ENCODE measurements around the gene FXN.
"Not testable (repeated sequence)": the region's sequence is repeated elsewhere in the genome, so short reads cannot be mapped to it uniquely, and the experiment has no call there.

The FXN gene

DNA sequence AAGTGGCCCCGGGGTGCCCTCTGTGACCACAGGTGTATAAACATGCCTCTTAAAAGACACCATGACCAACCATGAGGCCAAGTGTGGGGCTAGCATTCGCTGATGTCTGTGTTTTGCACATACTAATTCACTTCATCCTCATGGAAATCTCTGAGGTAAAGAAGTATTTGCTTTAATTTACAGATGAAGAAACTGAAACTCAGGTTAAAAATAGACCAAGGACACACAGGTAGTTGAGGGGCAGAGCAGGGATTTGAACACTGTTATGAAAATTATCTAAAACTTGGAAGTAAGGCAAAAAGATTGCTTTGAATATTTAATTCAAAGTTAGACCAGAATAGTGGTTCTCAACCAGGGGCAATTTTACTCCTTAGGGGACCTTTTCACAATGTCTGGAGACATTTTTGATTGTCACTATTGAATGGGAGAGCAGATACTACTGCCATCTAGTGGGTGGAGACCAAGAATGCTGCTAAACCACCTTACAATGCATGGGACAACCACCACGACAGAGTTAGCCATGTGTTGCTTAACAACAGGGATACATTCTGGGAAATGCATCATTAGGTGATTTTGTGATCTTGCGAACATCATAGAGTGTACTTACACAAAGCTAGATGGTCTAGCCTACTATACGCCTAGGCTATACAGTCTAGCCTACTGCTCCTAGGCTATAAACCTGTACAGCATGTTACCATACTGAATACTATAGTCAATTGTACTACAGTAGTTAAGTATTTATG, 8.0 kb upstream of the FXN start:
- peak; percentile 49 for DNase-seq

DNA sequence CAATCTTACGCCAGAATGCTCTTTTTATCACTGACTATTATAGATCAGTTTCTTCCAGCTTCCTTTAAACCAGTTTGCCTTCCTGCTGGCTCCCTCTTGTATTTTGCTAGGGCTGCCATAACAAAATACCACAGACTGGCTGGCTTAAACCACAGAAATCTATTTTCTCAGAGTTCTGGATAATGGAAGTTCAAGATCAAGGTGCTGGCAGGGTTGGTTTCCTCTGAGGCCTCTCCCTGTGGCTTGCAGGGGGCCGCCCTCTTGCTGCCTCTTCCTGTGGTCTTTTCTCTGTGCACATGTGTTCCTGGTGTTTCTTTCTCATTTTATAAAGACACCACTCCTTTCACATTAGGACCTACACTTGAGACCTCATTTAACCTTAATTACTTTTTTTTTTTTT, 6.8 kb upstream of the FXN start:
- peak; percentile 49 for DNase-seq

DNA sequence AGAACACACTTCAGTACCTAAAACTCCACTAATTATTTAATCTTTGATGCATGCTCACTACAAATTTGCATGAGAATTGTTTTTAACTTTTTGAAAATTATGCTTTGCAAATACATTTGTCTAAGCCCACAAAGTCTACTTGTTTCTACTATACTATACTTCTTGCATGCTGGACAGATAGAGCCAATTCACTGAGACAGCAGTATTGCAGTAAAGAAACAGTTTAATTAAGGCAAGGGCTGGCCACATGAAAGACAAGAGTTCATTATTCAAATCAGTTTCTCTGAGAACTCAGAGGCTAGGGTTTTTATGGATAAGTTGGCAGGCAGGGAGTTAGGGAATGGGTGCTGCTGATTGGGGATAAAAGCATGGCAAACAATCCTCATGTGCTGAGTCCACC, 6.0 kb upstream of the FXN start:
- no peak for DNase-seq

DNA sequence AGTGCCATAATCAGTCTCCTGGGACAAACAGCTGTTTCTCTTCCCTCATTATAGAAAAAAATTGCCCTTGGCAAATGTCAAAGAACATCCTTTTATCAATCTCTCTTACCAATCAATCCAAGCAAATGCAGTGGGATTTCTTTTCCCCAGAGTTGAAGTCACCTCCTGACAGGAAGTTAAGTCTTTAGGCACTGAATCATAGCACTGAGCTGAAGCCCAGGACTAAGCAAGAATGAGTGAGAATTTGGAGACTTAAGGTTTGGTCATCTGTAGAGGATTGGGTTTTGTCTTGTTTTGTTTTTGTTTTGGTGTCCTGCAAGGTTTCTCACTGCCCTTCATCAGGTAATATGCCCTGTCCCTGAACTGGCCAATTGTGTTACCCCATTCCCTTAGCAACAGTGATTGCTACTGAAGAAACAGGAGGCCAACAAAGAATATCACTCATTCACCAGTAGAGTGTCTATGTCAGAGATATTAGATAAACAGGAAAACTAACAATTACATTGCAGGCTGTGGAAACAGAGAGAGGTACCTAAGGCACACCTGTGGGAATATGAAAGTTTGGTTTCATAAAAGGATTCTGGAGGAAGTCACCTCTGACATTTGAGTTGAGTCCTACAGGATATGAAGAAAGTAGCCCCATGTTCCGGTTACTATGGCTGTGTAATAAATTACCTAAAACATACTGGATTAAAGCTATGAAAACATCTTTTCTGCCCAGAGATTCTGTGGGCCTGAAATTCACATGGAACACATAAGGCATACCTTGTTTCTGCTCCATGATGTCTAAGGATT, 4.5 kb upstream of the FXN start:
- no peak for DNase-seq

DNA sequence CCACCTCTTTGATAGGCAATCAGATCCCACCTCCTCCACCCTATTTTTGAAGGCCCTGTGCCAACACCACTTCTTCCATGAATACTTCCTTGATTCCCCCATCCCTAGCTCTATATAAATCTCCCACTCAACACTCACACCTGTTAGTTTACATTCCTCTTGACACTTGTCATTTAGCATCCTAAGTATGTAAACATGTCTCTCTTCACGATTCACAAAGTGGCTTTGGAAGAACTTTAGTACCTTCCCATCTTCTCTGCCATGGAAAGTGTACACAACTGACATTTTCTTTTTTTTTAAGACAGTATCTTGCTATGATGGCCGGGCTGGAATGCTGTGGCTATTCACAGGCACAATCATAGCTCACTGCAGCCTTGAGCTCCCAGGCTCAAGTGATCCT, 1.5 kb upstream of the FXN start:
- no peak for DNase-seq

DNA sequence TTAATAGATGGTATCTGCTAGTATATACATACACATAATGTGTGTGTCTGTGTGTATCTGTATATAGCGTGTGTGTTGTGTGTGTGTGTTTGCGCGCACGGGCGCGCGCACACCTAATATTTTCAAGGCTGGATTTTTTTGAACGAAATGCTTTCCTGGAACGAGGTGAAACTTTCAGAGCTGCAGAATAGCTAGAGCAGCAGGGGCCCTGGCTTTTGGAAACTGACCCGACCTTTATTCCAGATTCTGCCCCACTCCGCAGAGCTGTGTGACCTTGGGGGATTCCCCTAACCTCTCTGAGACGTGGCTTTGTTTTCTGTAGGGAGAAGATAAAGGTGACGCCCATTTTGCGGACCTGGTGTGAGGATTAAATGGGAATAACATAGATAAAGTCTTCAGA, 757 bp downstream of the FXN start:
- peak; percentile 50 for DNase-seq

DNA sequence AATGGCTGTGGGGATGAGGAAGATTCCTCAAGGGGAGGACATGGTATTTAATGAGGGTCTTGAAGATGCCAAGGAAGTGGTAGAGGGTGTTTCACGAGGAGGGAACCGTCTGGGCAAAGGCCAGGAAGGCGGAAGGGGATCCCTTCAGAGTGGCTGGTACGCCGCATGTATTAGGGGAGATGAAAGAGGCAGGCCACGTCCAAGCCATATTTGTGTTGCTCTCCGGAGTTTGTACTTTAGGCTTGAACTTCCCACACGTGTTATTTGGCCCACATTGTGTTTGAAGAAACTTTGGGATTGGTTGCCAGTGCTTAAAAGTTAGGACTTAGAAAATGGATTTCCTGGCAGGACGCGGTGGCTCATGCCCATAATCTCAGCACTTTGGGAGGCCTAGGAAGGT, 1.2 kb downstream of the FXN start:
- no peak for DNase-seq

DNA sequence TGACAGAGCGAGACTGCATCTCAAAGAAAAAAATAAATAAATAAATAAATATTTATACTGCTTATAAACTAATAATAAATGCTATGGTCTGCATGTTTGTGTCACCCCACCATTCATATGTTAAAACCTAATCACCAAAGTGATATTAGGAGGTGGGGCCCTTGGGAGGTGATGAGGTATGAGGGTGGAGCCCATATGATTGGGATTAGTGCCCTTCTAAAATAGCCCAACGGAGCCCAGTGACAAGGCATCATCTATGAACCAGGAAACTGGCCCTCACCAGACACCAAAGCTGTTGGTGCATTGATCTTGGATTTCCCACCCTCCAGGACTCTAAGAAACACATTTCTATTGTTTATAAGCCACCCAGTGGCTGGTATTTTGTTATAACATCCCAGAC, 5.1 kb downstream of the FXN start:
- DNase-seq, result no peak

DNA sequence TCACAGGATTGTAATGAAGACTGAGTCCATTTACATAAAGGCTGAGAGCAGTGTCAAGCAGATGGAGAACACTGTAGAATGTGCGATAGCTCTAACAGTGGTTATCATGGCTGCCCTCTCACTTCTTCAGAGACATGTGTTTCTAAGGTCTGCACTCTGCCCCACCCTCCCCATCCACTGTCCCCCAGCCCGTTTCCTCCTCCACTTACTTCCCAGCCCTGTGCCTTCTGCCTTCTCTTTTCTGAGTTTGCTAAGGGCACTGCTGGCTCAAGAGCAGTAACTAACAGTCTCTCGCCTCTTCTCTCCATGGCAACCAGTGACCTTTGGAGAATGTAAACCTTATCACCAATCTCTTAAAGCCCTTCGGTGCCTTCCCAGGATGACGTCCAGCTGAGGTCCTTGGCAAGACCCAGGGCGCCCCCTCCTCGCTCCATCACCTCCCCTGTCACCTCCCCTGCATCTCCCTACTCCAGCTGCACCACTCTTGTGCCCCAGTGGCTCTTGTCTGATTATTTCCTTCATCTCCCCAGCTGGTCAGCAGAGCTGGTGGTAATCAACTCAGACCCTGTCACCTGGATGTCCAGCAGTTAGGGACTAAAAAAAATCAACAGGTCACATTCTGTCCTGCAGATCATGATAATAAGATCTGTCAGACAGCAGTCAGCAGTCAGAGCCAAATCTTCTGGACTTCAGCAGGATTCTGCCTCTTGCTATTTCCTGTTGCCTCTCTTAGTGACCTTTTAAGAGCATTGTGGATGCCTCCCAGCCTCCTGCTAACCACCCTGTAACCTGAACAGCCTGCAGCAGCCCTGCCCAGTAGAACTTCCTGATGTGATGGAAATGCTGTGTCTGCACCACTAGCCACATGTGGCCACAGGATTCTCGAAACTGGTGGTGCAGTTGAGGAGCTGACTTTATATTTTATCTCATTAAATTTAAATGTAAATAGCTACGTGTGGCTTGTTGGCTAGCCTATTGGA, 9.0 kb downstream of the FXN start:
- no peak for DNase-seq

DNA sequence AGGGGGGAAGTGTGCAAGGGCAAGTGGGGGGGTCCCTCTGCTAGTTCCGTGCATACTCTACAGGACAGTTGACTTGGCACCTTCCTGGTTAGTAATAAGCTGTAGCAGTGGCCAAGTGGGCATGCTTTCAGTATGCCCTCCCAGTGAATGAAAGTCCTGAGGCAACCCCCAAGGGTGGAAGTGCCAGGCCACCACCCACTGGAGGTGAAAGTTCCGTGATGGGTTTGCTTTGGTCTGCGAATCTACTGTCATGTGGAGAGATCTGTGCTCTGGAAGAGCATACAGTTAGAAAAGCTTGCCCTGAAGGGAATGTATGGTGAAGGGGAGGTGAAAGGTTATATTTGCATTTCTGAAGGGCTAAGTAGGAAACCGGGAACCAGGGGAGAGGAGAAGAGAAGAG, 10.3 kb downstream of the FXN start:
- no peak for DNase-seq

DNA sequence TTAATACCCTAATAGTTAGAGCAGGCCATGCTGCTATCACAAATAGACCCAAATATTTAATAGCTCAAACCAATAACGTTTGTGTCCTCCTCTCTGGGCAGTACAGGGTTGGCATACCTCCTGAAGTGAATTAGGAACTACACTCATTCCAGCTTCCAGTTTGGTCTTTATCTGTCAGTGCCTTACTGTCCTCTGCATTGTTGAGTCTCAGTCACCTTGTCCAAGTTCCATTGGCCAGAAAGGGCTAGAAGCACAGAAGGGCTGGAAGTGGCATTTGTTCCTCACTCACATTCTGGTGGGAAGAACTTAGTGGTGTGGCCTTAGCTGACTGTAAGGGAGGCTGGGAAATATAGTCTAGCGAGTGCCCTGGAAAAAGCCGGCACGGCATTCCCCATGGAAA, 11.2 kb downstream of the FXN start:
- no peak for DNase-seq

DNA sequence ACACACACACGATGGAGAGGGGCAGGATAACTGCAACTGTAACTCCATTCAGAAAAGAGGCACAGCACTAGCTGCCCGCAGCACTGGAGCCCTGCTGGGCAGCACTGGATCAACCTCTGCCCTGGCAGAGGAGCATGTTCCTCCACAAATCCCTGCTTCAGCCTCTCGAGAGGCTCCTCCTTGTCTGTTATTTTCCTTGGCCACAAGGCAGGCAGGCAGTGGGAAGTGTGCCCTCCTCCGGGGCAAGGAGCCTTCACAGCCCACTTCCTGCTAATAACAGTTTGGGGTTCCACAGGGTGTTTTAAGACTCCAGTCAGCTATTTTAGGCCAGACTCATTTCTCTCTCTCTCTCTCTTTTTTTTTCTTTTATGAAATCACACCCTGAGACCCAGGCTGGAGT, 11.8 kb downstream of the FXN start:
- DNase-seq, result no peak

DNA sequence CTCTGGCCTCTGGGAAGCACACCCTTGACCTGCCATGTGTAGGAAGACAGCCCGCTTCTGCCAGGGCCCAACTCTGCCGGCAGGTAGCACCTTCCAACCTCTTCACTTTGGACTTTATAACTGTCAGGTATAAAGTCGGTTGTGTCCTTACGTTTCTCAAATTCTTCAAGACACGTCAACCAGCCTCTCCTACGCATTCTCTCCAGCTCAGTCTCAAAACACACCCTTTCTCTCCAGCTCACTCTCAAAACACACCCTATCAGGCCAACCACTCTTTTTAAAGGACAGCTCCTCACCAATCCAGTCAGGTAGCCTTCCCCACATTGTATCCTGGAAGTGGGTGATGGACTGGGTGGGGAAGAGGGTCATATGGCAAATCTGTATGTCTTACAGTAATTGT, 13.5 kb downstream of the FXN start:
- no peak for DNase-seq

DNA sequence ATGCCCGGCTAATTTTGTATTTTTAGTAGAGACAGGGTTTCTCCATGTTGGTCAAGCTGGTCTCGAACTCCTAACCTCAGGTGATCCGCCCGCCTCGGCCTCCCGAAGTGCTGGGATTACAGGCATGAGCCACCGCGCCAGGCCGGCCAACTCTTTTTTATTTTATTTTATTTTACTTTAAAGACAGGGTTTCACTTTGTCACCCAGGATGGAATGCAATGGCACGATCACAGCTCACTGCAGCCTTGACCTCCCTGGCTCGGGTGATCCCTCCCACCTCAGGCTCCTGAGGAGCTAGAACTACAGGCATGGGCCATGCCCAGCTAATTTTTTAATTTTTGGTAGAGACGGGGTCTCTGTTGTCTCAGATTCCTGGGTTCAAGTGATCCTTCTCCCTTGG, 15.4 kb downstream of the FXN start:
- DNase-seq, result not testable (repeated sequence)

DNA sequence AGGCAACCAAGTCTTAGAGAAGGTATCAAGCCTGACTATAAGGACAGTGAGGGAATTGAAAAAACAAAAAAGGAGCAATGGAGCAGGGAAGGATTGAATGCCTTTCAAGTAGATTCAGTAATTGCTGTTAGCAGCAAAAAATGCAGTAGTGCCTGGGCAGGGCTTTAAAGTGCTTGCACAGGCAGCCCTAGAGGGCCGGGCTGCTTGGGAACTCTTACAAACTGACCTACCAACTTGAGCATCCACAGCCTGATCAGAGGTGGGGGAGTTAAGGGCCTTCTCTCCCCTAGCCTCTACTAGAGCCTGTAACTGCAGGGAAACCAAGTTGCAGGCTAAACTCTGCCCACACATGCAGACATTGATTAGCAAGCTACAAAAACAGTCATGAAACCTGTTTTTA, 19.4 kb downstream of the FXN start:
- DNase-seq, result no peak

DNA sequence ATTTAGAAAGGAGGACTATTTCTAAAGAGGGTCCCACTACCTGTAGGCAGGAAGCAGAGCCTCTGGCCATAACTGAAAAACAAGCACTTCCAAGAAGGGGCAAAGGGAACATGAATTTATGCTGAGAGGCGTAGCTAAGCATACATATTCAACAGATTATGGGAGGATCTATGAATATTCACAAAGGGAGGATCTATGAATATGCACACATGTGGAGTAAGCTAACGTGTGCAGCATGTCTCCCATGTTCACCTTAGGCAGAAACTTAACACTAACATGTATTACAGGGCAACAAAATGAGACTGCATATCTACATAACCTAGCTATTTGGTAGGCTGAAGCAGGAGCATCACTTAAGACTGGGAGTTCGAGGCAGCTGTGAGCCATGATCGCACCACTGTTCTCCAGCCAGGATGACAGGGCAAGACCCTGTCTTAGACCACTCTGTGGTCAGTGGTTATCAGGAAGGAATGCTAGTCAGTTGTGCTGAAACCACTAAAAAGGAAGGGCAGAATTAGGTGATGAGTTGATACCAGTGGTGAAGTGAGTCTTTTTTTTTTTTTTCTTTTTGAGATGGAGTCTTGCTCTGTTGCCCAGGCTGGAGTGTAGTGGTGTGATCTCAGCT, 20.8 kb downstream of the FXN start:
- no peak for DNase-seq

DNA sequence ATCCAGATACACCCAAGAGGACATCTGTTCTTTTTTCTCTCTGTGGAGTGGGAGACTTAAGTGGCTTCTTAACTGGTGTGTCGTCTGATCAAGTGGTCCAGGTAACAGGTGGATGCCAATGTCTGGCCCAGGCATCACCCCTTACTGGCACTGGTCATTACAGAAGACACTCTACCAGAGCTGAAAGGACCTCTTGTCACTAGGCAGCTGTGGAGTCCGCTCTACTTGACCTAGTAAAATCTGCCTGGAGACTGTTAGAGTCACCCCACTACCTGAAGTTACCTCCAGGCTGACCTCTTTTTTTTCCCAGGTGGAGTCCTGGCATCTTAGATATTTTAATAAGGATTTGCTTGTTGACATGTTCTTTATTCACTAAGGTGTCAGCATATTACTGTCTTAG, 22.5 kb downstream of the FXN start:
- DNase-seq, result no peak

DNA sequence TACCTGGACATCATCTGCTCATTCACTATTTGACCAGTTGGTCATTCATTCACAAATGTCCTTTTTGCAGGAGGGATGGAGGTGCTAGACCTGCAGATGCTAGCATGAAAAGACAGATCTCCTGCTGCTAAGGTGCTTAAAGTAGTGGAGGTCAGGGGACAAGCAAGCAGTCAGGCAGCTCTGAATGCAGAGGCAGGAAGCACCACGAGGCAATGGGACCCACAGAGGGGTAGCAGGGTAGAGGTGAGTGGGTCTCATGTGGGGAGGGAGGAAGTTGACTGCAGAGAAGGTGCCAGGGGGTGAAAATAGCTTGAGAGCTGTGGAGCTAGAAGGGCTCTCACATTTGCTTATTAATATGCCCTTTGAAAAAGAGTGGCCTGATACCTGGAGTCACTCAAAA, 25.2 kb downstream of the FXN start:
- DNase-seq, result no peak

DNA sequence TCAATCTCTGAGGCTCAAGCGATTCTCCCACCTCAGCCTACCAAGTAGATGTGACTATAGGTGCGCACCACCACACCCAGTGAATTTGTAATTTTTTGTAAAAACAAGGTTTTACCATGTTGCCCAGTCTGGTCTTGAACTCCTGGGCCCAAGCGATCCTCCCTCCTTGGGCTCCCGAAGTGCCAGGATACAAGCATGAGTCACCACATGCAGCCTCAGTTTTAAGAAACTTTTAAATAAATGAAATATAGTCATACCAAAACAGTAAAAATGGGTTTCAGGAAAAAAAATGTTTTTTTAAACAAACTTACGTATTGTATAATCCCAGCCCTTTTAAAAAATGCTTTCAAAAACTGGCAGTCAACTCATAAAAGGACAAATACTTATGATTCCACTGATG, 26.6 kb downstream of the FXN start:
- DNase-seq, result no peak

DNA sequence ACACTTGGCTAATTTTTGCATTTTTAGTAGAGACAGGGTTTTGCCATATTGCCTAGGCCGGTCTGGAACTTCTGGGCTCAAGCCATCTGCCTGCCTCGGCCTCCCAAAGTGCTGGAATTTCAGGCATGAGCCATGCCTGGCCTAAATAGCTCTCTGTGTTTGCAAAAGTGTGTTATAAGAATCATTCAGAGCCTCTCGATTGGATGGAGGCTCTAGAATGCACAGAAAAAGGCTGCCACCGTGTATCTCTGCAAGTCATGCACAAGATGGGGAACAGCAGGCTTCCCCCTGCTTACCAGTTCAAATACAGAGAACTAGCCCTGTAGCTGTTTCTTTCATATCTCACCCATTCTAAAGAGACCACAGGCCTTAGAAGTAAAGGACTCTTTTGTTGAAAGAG, 28.3 kb downstream of the FXN start:
- DNase-seq, result no peak

DNA sequence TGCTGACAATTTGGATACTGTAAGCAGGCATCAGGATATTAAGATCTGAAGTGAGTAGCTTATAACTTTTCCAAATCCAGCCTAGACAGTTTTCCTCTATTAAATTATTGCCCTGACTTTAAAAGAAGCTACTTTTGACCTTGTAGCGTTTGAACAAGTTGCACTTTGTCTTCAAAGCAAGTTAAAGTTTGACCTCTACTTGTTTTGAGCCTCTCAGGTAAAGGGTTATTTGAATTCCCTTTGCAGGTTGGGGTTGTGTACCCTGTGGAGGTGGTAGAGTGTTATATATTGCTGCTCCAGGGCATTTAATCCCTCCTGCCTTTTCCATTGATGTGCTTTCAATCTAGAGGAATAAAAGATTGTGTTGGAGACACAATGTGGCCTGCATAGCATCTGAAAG, 30.1 kb downstream of the FXN start:
- DNase-seq, result no peak

DNA sequence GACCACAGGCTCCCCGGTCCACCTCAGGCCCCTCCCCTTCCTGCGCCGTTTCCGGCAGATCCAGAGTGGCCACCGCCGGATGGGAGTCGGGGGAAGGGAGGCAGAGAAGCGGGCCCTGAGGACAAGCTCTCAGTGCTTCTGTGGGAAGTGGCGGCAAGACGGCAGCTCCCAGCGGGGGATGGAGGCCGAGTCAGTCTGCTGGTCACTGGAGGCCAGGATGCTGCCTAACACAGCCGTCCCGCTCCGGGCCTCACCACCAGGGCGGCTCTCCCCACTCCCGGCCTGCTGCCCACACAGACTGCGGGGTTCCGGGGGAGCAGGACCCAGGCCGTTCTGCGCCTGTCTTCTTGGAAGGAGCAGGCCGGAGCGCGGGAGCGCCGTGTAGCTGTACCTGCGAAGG, 31.4 kb downstream of the FXN start:
- no peak for DNase-seq

DNA sequence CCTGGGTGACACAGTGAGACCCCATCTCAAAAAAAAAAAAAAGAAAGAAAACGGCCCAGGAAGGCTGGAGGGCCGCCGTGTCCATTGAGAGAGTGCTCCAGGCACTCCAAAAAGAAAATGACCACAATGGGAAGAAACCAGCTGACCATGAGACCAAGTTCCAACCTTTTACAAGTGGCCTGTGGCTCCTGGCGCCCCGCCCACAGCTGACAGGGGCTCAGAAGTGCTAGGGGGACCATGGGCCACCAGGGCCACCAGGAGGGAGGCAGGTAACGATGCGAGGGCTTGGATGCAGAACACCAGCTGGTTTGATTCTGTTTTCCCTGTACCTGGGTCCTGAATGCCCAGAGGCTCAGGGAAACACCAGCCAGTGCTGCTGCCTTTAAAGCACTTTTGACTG, 34.6 kb downstream of the FXN start:
- DNase-seq, result no peak

Measured in stimulated activated CD4-positive, alpha-beta T cell treated with anti-CD3 and anti-CD28 coated beads, Interleukin-15, amount 100 ng/mL, for 24 hours (primary cell).